Glutamatergic neuron (in vitro differentiated cells): ENCODE results near the gene DGKG. TPM values are rescaled to one million over a fixed set of nuclear protein-coding genes. Genes with fewer than 3 reads are reported as not detected.
A peak's percentile ranks its signal among the peaks of the same experiment; 100 is the strongest.

Experiments
- DNase-seq: peaks from one replicate; pipeline ENCODE4 v3.0.0; 2022
- H3K27ac Mint-ChIP-seq: one replicate; pipeline ENCODE4 v1.8.0; 2020; ENCODE audit warnings: mild to moderate bottlenecking, mixed read lengths, inconsistent platforms; ENCODE audit not compliant: unreplicated experiment
- H3K27me3 Mint-ChIP-seq: one replicate; pipeline ENCODE4 v1.8.0; 2020; ENCODE audit warnings: mild to moderate bottlenecking, moderate library complexity, mixed read lengths, inconsistent platforms; ENCODE audit not compliant: unreplicated experiment
- H3K36me3 Mint-ChIP-seq: one replicate; pipeline ENCODE4 v1.8.0; 2020; ENCODE audit warnings: mild to moderate bottlenecking, mixed read lengths, inconsistent platforms; ENCODE audit not compliant: unreplicated experiment
- H3K4me1 Mint-ChIP-seq: one replicate; pipeline ENCODE4 v1.8.0; 2020; ENCODE audit warnings: mild to moderate bottlenecking, low read depth, mixed read lengths, inconsistent platforms; ENCODE audit not compliant: unreplicated experiment
- H3K4me3 Mint-ChIP-seq: one replicate; pipeline ENCODE4 v1.8.0; 2020; ENCODE audit warnings: mild to moderate bottlenecking, mixed read lengths, inconsistent platforms; ENCODE audit not compliant: unreplicated experiment
- H3K9me3 Mint-ChIP-seq: one replicate; pipeline ENCODE4 v1.8.0; 2020; ENCODE audit warnings: mild to moderate bottlenecking, moderate library complexity, mixed read lengths, inconsistent platforms; ENCODE audit not compliant: unreplicated experiment
- CTCF ChIP-seq: fragments of 200-600 bp; sonication (generic); IDR thresholded peaks from one replicate; pipeline ENCODE4 v1.5.0; 2021; ENCODE audit not compliant: partially characterized antibody, unreplicated experiment
- total RNA-seq: library from RNA; stranded (reverse); fragmentation: NEBNext Ultra II Directional; extraction: Animal tissue kit (Norgen Biotek cat#: 25700); gene quantifications from one replicate; pipeline ENCODE4 v1.2.1, GENCODE V29; 2021; ENCODE audit not compliant: unreplicated experiment

The DGKG gene
- total RNA-seq, 1 donor from 2014 or later: 24.1 TPM

- no peak for DNase-seq
- H3K27ac Mint-ChIP-seq: no peak overlapping the region
- H3K27me3 Mint-ChIP-seq: peaks cover 6% of the 10 kb centered on the region
Observed at GRCh38 chr3:186368176-186368575, 6.1 kb upstream of the DGKG start.

DNA sequence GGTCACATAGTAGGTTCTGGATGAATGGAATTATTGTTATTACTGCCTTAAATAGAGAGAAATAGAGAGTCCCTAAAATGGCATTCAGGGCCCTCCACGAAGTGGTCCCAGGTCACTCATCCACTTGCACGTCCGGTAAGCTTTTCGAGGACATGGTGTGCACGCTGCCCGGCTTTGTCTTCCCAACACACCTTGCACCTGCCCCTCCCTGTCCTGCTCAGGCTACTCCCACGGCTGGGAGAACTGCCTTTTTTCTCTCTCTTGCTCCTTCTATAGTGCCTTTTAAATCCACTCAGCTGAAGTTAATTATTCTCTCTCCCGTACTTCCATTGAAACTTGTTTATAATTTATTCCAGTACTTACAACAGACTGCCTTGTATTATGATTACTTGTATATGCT is 5.6 kb upstream of the DGKG start:
- H3K9me3 Mint-ChIP-seq: peaks cover 2% of the 10 kb centered on the region
- peaks cover 13% of the 10 kb centered on the region for H3K36me3 Mint-ChIP-seq
- H3K4me3 Mint-ChIP-seq: no peak overlapping the region
- H3K27ac Mint-ChIP-seq: no peak overlapping the region
- no peak for DNase-seq
- H3K4me1 Mint-ChIP-seq: no peaks in the 10 kb centered on the region
- no peak for TF ChIP-seq CTCF
- H3K27me3 Mint-ChIP-seq: peaks cover 6% of the 10 kb centered on the region

More at GRCh38 chr3:186368176-186368575, 6.1 kb upstream of the DGKG start:
- Mint-ChIP-seq H3K36me3 (peaks cover 13% of the 10 kb centered on the region), H3K4me1 (no peaks in the 10 kb centered on the region), H3K9me3 (no peaks in the 10 kb centered on the region), H3K4me3 (no peak overlapping the region)
- no peak for TF ChIP-seq CTCF

GRCh38 chr3:186366206-186366605 is 4.2 kb upstream of the DGKG start:
- Mint-ChIP-seq H3K36me3 (peaks cover 13% of the 10 kb centered on the region), H3K4me3 (no peak overlapping the region), H3K9me3 (peaks cover 2% of the 10 kb centered on the region), H3K27ac (no peak overlapping the region), H3K4me1 (no peaks in the 10 kb centered on the region), H3K27me3 (peaks cover 9% of the 10 kb centered on the region)
- no peak for TF ChIP-seq CTCF
- no peak for DNase-seq

DNA sequence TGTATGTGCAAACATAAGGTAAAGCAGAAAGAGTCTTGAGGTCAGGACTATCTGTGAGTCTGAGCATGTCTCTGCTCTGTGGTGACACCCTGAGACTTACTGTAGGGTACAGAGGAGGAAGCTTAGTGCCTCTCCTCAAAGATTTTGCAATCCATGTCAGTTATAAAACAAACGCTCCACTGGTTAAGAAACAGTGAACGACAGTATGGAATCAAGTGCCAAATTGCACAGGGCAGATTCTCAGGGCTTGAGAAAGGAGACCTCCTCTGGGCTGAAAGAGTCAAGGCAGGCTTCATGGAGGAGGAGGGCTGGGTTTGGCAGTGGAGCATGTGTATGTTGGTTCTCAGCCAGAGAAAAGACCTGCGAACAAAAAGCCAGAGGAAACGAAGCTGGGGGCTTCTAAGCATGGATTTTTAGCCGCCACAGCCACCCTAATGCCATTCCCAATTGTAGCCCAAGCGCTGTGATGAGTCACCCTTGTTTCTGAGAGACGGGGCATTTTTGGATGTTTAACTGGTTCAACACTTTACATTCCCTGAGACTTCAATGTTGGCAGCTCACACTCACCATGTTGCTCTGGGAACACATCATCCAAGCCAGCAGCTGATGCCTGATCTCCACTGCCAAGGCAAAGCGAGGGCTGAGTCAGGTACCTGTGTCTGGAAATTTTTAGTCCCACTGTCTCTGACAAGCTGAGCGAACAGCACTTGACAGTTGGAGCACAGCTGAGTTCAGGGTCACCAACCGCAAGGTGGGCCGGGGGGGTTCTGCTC is 3.4 kb upstream of the DGKG start:
- H3K27me3 Mint-ChIP-seq: peaks cover 11% of the 10 kb centered on the region
- H3K4me3 Mint-ChIP-seq: no peak overlapping the region
- TF ChIP-seq CTCF: no peak
- no peak for DNase-seq
- H3K27ac Mint-ChIP-seq: no peak overlapping the region
- peaks cover 13% of the 10 kb centered on the region for H3K36me3 Mint-ChIP-seq
- H3K9me3 Mint-ChIP-seq: peaks cover 5% of the 10 kb centered on the region
- H3K4me1 Mint-ChIP-seq: peaks cover 3% of the 10 kb centered on the region

GRCh38 chr3:186362988-186363387 is 954 bp upstream of the DGKG start:
- no peak for DNase-seq
- no peak for TF ChIP-seq CTCF
- Mint-ChIP-seq H3K36me3 (peaks cover 13% of the 10 kb centered on the region), H3K4me3 (peak overlapping the region; percentile 88), H3K9me3 (peaks cover 8% of the 10 kb centered on the region), H3K4me1 (peaks cover 15% of the 10 kb centered on the region), H3K27ac (no peak overlapping the region), H3K27me3 (peaks cover 13% of the 10 kb centered on the region)
